ENCODE results near the gene SLC9A3.

The SLC9A3 gene

GRCh38 chr5:521680-522079 lies 2.6 kb downstream of the SLC9A3 start:
- POLR2A ChIA-PET = interaction anchor here (0.6 kb wide), 1 partner anchor 608 kb away, joined by 3 read pairs; no protein-coding TSS in a partner anchor
- TF ChIP-seq, protein P1, sequence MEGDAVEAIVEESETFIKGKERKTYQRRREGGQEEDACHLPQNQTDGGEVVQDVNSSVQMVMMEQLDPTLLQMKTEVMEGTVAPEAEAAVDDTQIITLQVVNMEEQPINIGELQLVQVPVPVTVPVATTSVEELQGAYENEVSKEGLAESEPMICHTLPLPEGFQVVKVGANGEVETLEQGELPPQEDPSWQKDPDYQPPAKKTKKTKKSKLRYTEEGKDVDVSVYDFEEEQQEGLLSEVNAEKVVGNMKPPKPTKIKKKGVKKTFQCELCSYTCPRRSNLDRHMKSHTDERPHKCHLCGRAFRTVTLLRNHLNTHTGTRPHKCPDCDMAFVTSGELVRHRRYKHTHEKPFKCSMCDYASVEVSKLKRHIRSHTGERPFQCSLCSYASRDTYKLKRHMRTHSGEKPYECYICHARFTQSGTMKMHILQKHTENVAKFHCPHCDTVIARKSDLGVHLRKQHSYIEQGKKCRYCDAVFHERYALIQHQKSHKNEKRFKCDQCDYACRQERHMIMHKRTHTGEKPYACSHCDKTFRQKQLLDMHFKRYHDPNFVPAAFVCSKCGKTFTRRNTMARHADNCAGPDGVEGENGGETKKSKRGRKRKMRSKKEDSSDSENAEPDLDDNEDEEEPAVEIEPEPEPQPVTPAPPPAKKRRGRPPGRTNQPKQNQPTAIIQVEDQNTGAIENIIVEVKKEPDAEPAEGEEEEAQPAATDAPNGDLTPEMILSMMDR (IDR thresholded peaks at IDR 0.05; ENCODE audit: control extremely low read depth, extremely low read depth, low read depth, missing control alignments) = no peak
- CTCF ChIA-PET = no interaction called here
- DNase-seq (ENCODE audit: extremely low spot score) = no peak

DNA sequence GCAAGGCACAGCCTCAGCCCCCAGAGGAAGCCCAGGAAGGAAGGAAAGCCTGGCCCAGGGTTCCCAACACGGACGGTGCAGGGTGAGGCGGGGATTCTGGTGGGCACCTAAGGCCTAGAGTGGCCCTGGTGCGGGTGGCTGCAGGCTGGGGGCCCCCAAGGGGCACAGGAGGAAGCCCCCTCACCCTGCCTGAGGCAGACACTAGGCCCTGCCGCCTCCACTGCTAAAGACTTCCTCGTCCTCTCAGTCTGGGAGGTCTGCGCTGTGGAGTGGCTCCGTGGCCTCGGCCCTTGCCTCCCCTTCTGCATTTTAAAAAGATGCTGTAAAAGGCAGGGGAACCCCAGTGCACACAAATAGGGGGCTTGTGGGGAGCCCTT lies 3.4 kb downstream of the SLC9A3 start:
- ChIA-PET CTCF (interaction anchor here (0.8 kb wide), 1 partner anchor 11 kb away, joined by 3 read pairs; no protein-coding TSS in a partner anchor), POLR2A (no interaction called here)
- TF ChIP-seq, protein P1 (IDR thresholded peaks at IDR 0.05; ENCODE audit: control extremely low read depth, extremely low read depth, low read depth, missing control alignments) = no peak
- DNase-seq (ENCODE audit: extremely low spot score) = no peak

GRCh38 chr5:520196-520849 lies 3.9 kb downstream of the SLC9A3 start:
- TF ChIP-seq, protein P1 (IDR thresholded peaks at IDR 0.05; ENCODE audit: control extremely low read depth, extremely low read depth, low read depth, missing control alignments) = no peak
- CTCF ChIA-PET = interaction anchor here (0.8 to 1.0 kb wide), 2 partner anchors 12 to 73 kb away, joined by 3 read pairs; no protein-coding TSS in a partner anchor
- POLR2A ChIA-PET = no interaction called here
- DNase-seq (ENCODE audit: extremely low spot score) = no peak

DNA sequence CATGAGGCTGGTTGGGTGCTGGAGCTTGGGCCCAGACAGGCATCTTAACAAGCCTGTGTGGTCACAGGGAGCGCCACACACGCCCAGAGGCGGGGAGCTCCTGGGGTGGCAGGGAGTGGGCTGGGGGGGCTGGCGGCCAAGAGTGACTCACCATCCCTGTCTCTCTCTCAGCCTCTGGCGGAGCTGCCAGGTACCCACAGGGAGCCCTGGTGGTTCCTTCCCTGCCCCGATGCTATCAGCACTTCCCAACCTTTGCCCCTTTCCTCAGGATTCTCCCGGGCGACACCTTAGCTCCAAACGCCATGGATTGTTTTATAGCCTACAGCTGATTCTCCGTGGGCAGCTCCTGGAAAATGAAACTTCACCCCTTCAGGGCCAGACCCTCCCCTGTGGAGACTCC lies 5.5 kb downstream of the SLC9A3 start:
- no peak for DNase-seq (ENCODE audit: extremely low spot score)
- POLR2A ChIA-PET = no interaction called here
- TF ChIP-seq, protein P1 (IDR thresholded peaks at IDR 0.05; ENCODE audit: control extremely low read depth, extremely low read depth, low read depth, missing control alignments) = no peak
- CTCF ChIA-PET = no interaction called here

GRCh38 chr5:517535-518100 lies 6.6 kb downstream of the SLC9A3 start:
- TF ChIP-seq, protein P1 (IDR thresholded peaks at IDR 0.05; ENCODE audit: control extremely low read depth, extremely low read depth, low read depth, missing control alignments) = no peak
- ChIA-PET CTCF (no interaction called here), POLR2A (no interaction called here)

DNA sequence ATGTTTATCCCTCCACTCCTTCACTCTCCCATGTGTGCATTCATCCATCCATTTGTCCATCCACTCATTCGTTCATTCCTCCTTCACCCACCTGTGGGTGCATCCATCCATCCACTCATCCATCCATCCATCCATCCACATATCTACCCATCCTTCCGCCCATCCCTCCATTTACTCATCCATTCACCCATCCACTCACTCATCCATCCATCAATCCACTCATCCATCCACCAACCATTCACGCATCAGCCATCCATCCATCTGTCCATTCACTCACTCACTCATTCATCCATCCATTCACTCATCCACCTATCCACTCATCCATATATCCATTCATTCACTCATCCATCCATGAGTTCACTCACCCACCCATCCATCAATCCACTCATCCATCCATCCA lies 7.3 kb downstream of the SLC9A3 start:
- no peak for DNase-seq (ENCODE audit: extremely low spot score)
- TF ChIP-seq, protein P1 (IDR thresholded peaks at IDR 0.05; ENCODE audit: control extremely low read depth, extremely low read depth, low read depth, missing control alignments) = no peak
- CTCF ChIA-PET = no interaction called here
- POLR2A ChIA-PET = no interaction called here

More at GRCh38 chr5:517535-518100, 6.6 kb downstream of the SLC9A3 start:
- DNase-seq (ENCODE audit: extremely low spot score) = no peak
